ENCODE data around the gene PCYT1B. TPM values are rescaled to one million over a fixed set of nuclear protein-coding genes. Genes with fewer than 3 reads are reported as not detected.
A peak's percentile ranks its signal among the peaks of the same experiment; 100 is the strongest.

Gene PCYT1B
- total RNA-seq, 4 donors from 2014 or later: 0.13 to 3.5 (median 1.7) TPM

GRCh38 chrX:24648495-24648894 lies 1.3 kb upstream of the PCYT1B start:
- intact Hi-C loops (cut with DNase I): no loop called here
- no peak overlapping the region for H3K4me3 ChIP-seq
- peaks cover 0 to 17% (median 0%) of the 10 kb centered on the region in 4 donors for H3K27me3 ChIP-seq
- DNase-seq: no peak
- WGBS, 2 donors: 62 to 67% methylated on average over 6 of the region's 6 CpGs
- TF ChIP-seq, protein P1, sequence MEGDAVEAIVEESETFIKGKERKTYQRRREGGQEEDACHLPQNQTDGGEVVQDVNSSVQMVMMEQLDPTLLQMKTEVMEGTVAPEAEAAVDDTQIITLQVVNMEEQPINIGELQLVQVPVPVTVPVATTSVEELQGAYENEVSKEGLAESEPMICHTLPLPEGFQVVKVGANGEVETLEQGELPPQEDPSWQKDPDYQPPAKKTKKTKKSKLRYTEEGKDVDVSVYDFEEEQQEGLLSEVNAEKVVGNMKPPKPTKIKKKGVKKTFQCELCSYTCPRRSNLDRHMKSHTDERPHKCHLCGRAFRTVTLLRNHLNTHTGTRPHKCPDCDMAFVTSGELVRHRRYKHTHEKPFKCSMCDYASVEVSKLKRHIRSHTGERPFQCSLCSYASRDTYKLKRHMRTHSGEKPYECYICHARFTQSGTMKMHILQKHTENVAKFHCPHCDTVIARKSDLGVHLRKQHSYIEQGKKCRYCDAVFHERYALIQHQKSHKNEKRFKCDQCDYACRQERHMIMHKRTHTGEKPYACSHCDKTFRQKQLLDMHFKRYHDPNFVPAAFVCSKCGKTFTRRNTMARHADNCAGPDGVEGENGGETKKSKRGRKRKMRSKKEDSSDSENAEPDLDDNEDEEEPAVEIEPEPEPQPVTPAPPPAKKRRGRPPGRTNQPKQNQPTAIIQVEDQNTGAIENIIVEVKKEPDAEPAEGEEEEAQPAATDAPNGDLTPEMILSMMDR (IDR thresholded peaks at IDR 0.05): no peak
- no peak for TF ChIP-seq POLR2A (IDR thresholded peaks at IDR 0.05)
- H3K9me3 ChIP-seq: no peaks in the 10 kb centered on the region
- H3K36me3 ChIP-seq: no peaks in the 10 kb centered on the region
- H3K4me1 ChIP-seq: peaks cover 0 to 18% (median 4%) of the 10 kb centered on the region in 3 donors
- H3K27ac ChIP-seq: no peak overlapping the region

DNA sequence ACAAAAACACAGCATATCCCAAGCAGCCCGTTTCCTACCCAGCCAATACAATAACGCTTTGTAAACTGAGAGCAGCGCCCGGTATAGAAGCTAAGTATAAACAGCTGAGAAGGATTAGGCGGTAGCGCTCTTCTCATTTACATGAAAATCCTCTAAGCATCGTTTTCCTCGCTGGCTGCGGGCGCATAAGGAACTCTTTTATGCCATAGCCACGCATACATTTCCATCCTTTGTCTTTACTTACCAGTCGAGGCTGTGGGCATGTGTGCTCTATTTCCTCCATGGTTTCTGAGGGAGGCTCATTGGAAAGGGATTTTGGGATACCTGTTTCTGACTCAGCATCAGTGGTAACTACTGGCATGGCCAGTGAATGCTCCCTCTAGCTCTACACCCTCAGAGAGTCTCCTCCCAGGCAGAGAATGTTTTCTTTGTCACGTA lies 383 bp downstream of the PCYT1B start:
- peak overlapping the region in 3 of 4 donors; percentile 4 to 47 (median 27) for H3K4me3 ChIP-seq
- no peak for TF ChIP-seq POLR2A (IDR thresholded peaks at IDR 0.05)
- TF ChIP-seq, protein P1 (IDR thresholded peaks at IDR 0.05): no peak
- 4 to 18% methylated on average over 10 to 13 of the region's 13 CpGs for WGBS, 2 donors

GRCh38 chrX:24646006-24646405 lies 1.1 kb downstream of the PCYT1B start:
- H3K27me3 ChIP-seq: peaks cover 0 to 17% (median 0%) of the 10 kb centered on the region in 4 donors
- H3K36me3 ChIP-seq: no peaks in the 10 kb centered on the region
- H3K4me3 ChIP-seq: peak overlapping the region in 3 of 4 donors; percentile 4 to 47 (median 27)
- WGBS, 2 donors: 25 to 53% methylated on average over 8 to 10 of the region's 10 CpGs
- H3K4me1 ChIP-seq: peaks cover 0 to 18% (median 4%) of the 10 kb centered on the region in 3 donors
- TF ChIP-seq, protein P1 (IDR thresholded peaks at IDR 0.05): no peak
- no peak for TF ChIP-seq POLR2A (IDR thresholded peaks at IDR 0.05)
- peak overlapping the region in 1 of 4 donors; percentile 8 for H3K27ac ChIP-seq
- intact Hi-C loops (cut with DNase I): no loop called here
- DNase-seq: no peak
- H3K9me3 ChIP-seq: no peaks in the 10 kb centered on the region

More for the DNA sequence above, 383 bp downstream of the PCYT1B start:
- Histone ChIP-seq H3K27me3 (peaks cover 0 to 17% (median 0%) of the 10 kb centered on the region in 4 donors), H3K36me3 (no peaks in the 10 kb centered on the region), H3K27ac (peak overlapping the region in 2 of 4 donors; percentile 8 to 33), H3K9me3 (no peaks in the 10 kb centered on the region), H3K4me1 (peaks cover 0 to 18% (median 4%) of the 10 kb centered on the region in 3 donors)
- no peak for DNase-seq
- intact Hi-C loops (cut with DNase I): no loop called here

GRCh38 chrX:24643116-24643515 lies 4.0 kb downstream of the PCYT1B start:
- Histone ChIP-seq H3K4me3 (no peak overlapping the region), H3K4me1 (peaks cover 0 to 18% (median 4%) of the 10 kb centered on the region in 3 donors), H3K27ac (no peak overlapping the region), H3K9me3 (no peaks in the 10 kb centered on the region), H3K27me3 (peaks cover 0 to 3% (median 0%) of the 10 kb centered on the region in 4 donors), H3K36me3 (no peaks in the 10 kb centered on the region)
- intact Hi-C loops (cut with DNase I): no loop called here
- TF ChIP-seq, protein P1 (IDR thresholded peaks at IDR 0.05): no peak
- TF ChIP-seq POLR2A (IDR thresholded peaks at IDR 0.05): no peak
- no peak for DNase-seq

GRCh38 chrX:24629701-24630100 lies 17.4 kb downstream of the PCYT1B start:
- intact Hi-C loops (cut with DNase I): no loop called here
- H3K36me3 ChIP-seq: no peaks in the 10 kb centered on the region
- H3K27ac ChIP-seq: no peak overlapping the region
- no peaks in the 10 kb centered on the region for H3K4me1 ChIP-seq
- H3K4me3 ChIP-seq: no peak overlapping the region
- H3K27me3 ChIP-seq: no peaks in the 10 kb centered on the region
- no peak for DNase-seq
- no peaks in the 10 kb centered on the region for H3K9me3 ChIP-seq
- TF ChIP-seq POLR2A (IDR thresholded peaks at IDR 0.05): no peak
- TF ChIP-seq, protein P1 (IDR thresholded peaks at IDR 0.05): no peak
- WGBS, 2 donors: 82 to 89% methylated on average over 1 of the region's 1 CpG
